ENCODE results near the gene FBXO24. TPM values are rescaled to one million over a fixed set of nuclear protein-coding genes. Genes with fewer than 3 reads are reported as not detected.

Gene FBXO24
- total and polyA plus RNA-seq, 9 of the 15 experiments (the other 6 are each of a cell fraction or from before 2014, with no cell fraction given) = 0.17 to 0.95 (median 0.50) TPM

DNA sequence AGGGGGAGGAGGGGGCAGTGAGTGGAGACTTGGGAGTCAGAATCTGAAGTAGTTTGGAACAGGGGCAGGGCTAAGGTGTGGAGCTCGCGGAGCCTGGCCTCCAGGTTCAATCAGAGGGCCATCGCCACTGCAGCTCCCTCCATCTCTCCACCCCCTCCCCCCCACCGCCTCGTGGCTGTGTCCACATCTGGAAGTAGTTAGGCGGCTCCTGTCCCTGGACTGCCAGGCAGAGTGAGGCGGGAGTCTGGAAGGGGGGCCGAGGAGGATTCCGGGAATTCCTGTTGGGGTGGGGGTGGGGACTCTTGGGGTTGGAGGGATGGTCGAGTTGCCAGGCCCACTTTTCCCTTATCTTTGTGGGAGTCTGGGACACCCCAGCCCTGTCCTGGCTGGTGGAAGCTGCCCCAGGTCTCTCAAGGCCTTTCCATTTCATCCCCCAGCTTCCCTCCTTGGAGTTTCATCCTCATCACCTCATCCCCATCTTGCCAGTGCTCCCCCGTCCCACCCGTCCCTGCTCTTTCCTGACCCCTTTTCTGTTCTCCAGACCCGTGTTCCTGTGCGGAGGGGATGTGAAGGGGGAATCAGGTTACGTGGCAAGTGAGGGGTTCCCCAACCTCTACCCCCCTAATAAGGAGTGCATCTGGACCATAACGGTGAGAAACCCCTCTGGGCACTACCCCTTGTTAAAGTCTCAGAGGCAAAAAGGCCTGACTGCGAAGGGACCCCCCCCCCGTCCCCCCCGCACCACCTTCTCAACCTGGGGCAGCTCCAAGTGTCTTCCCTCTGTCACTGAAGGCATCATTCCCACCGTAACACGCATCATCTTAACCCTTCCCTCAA, 17.0 kb downstream of the FBXO24 start (continued):
- TF ChIP-seq, protein P1, sequence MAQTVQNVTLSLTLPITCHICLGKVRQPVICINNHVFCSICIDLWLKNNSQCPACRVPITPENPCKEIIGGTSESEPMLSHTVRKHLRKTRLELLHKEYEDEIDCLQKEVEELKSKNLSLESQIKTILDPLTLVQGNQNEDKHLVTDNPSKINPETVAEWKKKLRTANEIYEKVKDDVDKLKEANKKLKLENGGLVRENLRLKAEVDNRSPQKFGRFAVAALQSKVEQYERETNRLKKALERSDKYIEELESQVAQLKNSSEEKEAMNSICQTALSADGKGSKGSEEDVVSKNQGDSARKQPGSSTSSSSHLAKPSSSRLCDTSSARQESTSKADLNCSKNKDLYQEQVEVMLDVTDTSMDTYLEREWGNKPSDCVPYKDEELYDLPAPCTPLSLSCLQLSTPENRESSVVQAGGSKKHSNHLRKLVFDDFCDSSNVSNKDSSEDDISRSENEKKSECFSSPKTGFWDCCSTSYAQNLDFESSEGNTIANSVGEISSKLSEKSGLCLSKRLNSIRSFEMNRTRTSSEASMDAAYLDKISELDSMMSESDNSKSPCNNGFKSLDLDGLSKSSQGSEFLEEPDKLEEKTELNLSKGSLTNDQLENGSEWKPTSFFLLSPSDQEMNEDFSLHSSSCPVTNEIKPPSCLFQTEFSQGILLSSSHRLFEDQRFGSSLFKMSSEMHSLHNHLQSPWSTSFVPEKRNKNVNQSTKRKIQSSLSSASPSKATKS (CRISPR knock-in tag; IDR thresholded peaks at IDR 0.05) = no peak
- no peak for TF ChIP-seq SMARCE1 (IDR thresholded peaks at IDR 0.05)

DNA sequence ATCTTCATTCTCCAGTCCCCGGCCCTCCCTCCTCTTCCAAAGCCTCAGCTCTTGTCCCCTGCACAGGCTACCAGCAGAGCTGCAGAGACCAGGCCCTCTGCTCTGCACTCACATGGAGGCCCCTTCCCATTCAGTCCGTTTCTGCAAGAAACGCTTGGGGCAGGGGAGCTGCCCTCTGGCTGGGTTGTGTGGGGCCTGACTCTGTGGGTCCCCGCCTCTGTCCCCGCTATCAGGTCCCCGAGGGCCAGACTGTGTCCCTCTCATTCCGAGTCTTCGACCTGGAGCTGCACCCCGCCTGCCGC, 17.5 kb downstream of the FBXO24 start:
- in situ Hi-C loops (cut with MboI) = no loop called here
- TF ChIP-seq SP1 (CRISPR knock-in tag; IDR thresholded peaks at IDR 0.05) (0 out of 2 replicates have a peak, but pooled peaks have one; percentile 19), ELF2 (CRISPR knock-in tag; IDR thresholded peaks at IDR 0.05) (peak; percentile 18; the same call in 1 of the 2 replicates), HDGF (IDR thresholded peaks at IDR 0.05) (peak; percentile 54; the same call in 1 of the 2 replicates), TEAD1 (CRISPR knock-in tag; IDR thresholded peaks at IDR 0.05) (0 out of 4 replicates have a peak, but pooled peaks of 1 of the 2 experiments have one; percentile 31)
- TF ChIP-seq, protein P2, sequence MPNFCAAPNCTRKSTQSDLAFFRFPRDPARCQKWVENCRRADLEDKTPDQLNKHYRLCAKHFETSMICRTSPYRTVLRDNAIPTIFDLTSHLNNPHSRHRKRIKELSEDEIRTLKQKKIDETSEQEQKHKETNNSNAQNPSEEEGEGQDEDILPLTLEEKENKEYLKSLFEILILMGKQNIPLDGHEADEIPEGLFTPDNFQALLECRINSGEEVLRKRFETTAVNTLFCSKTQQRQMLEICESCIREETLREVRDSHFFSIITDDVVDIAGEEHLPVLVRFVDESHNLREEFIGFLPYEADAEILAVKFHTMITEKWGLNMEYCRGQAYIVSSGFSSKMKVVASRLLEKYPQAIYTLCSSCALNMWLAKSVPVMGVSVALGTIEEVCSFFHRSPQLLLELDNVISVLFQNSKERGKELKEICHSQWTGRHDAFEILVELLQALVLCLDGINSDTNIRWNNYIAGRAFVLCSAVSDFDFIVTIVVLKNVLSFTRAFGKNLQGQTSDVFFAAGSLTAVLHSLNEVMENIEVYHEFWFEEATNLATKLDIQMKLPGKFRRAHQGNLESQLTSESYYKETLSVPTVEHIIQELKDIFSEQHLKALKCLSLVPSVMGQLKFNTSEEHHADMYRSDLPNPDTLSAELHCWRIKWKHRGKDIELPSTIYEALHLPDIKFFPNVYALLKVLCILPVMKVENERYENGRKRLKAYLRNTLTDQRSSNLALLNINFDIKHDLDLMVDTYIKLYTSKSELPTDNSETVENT (CRISPR knock-in tag; IDR thresholded peaks at IDR 0.05) = peak; percentile 13; the same call in 1 of the 2 replicates
- TF ChIP-seq, protein P3, sequence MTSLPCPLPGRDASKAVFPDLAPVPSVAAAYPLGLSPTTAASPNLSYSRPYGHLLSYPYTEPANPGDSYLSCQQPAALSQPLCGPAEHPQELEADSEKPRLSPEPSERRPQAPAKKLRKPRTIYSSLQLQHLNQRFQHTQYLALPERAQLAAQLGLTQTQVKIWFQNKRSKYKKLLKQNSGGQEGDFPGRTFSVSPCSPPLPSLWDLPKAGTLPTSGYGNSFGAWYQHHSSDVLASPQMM (CRISPR knock-in tag; IDR thresholded peaks at IDR 0.05) = no peak
- TF ChIP-seq, protein P4, sequence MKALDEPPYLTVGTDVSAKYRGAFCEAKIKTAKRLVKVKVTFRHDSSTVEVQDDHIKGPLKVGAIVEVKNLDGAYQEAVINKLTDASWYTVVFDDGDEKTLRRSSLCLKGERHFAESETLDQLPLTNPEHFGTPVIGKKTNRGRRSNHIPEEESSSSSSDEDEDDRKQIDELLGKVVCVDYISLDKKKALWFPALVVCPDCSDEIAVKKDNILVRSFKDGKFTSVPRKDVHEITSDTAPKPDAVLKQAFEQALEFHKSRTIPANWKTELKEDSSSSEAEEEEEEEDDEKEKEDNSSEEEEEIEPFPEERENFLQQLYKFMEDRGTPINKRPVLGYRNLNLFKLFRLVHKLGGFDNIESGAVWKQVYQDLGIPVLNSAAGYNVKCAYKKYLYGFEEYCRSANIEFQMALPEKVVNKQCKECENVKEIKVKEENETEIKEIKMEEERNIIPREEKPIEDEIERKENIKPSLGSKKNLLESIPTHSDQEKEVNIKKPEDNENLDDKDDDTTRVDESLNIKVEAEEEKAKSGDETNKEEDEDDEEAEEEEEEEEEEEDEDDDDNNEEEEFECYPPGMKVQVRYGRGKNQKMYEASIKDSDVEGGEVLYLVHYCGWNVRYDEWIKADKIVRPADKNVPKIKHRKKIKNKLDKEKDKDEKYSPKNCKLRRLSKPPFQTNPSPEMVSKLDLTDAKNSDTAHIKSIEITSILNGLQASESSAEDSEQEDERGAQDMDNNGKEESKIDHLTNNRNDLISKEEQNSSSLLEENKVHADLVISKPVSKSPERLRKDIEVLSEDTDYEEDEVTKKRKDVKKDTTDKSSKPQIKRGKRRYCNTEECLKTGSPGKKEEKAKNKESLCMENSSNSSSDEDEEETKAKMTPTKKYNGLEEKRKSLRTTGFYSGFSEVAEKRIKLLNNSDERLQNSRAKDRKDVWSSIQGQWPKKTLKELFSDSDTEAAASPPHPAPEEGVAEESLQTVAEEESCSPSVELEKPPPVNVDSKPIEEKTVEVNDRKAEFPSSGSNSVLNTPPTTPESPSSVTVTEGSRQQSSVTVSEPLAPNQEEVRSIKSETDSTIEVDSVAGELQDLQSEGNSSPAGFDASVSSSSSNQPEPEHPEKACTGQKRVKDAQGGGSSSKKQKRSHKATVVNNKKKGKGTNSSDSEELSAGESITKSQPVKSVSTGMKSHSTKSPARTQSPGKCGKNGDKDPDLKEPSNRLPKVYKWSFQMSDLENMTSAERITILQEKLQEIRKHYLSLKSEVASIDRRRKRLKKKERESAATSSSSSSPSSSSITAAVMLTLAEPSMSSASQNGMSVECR (CRISPR knock-in tag; IDR thresholded peaks at IDR 0.05) = 0 out of 2 replicates have a peak, but pooled peaks have one; percentile 31

More for the DNA sequence above, 17.5 kb downstream of the FBXO24 start:
- H3K9ac ChIP-seq (ENCODE audit: insufficient read depth in 1 of 2, low read depth in 2 of 2, low read length in 2 of 2) = peak overlapping the region; percentile 23 to 89; a peak in 2 of 4 replicates
- peaks cover 5% of the 10 kb centered on the region; the same call in 1 of the 3 replicates for H3K79me2 ChIP-seq (ENCODE audit: control insufficient read depth, insufficient read depth, low read length)
- H3K9me1 ChIP-seq (ENCODE audit: control insufficient read depth, insufficient read depth, low read length) = peaks cover 5% of the 10 kb centered on the region
- H3K4me3 ChIP-seq = peak overlapping the region; percentile 58
- H3K9me3 ChIP-seq (replicated peaks; ENCODE audit: control insufficient read depth, insufficient read depth, low read depth, low read length) = no peaks in the 10 kb centered on the region
- WGBS (ENCODE audit: insufficient coverage, low coverage, missing lambda C conversion rate) = 17% methylated on average over 10 of the region's 10 CpGs
- ChIA-PET CTCF (ENCODE audit: low intra/inter-chr PET ratio) (interaction anchor here (0.8 kb wide), 1 partner anchor 88 kb away, joined by 3 read pairs; no protein-coding TSS in a partner anchor), POLR2A (interaction anchor here (0.5 to 1.6 kb wide), 6 partner anchors 14 to 80 kb away, joined by 3 to 7 read pairs (median 3); partner anchors contain the start of genes FBXO24 and LRCH4)
- no peaks in the 10 kb centered on the region for H4K20me1 ChIP-seq (replicated peaks; ENCODE audit: control insufficient read depth, insufficient read depth, low read length)
- intact Hi-C loops (cut with micrococcal nuclease) = loop anchor here (2.0 kb wide), 2 partner anchors 69 to 89 kb away; partner anchors contain the start of gene GNB2
- DNase-seq (ENCODE audit: extremely low read depth in 1 of 4, low spot score in 3 of 4) = peak in 1 of 4 experiments; percentile 42
- H2AFZ ChIP-seq (ENCODE audit: low read depth, low read length) = peak overlapping the region; percentile 95
- H3K27ac ChIP-seq (ENCODE audit: extremely low read depth, low read depth, low read length) = peak overlapping the region; percentile 54
- H3K27me3 ChIP-seq (ENCODE audit: control insufficient read depth in 2 of 2, insufficient read depth in 2 of 2, low read length in 2 of 2) = no peaks in the 10 kb centered on the region
- H3K36me3 ChIP-seq (ENCODE audit: control insufficient read depth, insufficient read depth, low read length) = no peaks in the 10 kb centered on the region
- ATAC-seq = peak; percentile 1
- BruUV-seq (replicated peaks) = TSS peak; percentile 69
- FAIRE-seq = peak; percentile 26
- peaks cover 35 to 65% of the 10 kb centered on the region in 2 experiments for H3K4me1 ChIP-seq (replicated peaks in 1 of 2; ENCODE audit: control insufficient read depth in 2 of 2, insufficient read depth in 2 of 2, low read length in 2 of 2)
- peak overlapping the region; percentile 89 for H3K4me2 ChIP-seq (ENCODE audit: insufficient read depth, low read length)
